LHCN-M2 (cell line): ENCODE results near the gene BEST2. TPM values are rescaled to one million over a fixed set of nuclear protein-coding genes. Genes with fewer than 3 reads are reported as not detected.

ENCODE experiments used
- DNase-seq: peaks from one replicate; pipeline ENCODE4 v3.0.0-alpha.2; 2012; ENCODE audit warnings: low read depth
- total RNA-seq: library from RNA; depleted of rRNA; stranded (reverse); fragments of >200 nt; gene quantifications from 2 replicates; pipeline ENCODE4 v1.2.3, GENCODE V29; 2014

Gene BEST2
- total RNA-seq, 1 experiment from 2014 or later = 0.98 TPM

DNA sequence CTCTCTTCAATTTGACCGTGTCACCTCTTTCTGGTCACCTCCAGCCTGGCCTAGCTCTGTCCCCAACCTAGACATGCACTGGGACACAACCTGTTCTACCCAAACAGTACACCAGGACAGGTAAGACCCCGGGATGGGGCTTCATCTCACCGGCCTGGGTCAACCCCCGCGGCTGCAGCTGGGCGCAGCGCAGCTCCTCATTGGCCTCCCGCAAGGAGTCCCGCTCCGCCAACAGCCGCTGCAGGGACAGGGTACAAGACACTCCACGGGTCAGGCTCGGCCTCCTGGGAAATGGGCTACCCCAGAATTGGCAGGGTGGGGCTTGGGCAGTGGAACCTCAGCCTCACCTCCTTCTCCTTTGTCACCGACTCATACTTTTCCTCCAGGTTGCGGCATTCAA is 16.1 kb downstream of the BEST2 start:
- DNase-seq = no peak

DNA sequence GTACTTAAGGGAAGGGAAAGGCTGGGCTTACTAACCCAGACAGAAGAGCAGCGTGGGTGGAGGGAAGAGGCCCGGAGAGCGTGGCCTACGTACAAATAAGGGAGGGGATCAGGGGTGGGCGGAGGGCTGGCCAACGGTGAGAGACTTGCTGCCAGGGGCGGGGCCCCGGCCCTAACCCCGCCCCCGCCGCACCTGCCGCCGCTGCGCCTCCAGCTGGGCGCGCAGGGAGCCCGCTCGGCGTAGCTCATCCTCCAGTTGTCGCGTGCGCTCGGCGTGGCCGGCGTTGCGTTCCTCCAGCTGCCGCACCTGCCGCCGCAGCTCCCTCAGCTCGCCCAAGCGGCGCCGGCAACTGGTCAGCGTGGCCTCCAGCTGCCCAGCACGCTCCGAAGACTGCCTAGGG is 18.1 kb downstream of the BEST2 start:
- no peak for DNase-seq

DNA sequence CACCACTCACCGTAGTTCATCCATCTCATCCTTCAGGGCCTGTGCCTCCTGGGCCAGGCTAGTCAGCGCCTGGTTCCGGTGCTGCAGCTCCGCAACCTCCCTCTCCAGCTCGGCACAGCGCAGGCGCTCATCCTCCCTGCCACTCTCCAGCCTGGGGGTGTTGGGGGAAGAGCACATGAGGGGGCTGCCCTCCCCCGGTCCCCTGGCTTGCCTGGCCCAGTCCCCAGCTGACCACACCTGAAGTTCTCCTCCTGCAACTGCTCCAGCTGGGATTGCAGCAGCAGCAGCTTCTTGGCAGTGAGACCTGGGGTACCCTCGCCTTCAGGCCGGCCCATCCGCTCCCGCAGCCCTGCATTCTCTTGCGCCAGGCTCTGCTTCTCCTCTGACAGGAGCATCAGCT is 19.3 kb downstream of the BEST2 start:
- DNase-seq = no peak

DNA sequence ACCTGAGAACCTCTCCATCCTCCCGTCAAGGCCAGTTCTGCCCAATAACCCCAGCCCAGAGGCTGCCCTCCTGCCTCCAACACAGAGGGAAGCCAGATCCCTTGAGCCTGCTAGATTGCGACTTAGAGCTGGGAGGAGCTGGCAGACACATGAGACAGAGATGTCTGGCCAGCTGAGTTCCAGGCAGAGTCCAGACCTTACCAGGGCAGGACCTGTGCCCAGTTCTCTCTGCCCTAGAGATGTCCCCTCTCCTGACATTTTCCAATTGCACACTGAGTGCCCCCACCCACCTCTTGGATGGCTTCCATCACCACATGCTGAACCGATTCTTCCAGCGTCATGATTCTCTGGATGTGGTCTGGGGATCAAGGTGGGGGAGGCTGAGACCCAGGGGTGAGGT is 20.7 kb downstream of the BEST2 start:
- DNase-seq = no peak

- DNase-seq = peak; percentile 75
Measured at GRCh38 chr19:12773571-12773970, 22.0 kb downstream of the BEST2 start.

DNA sequence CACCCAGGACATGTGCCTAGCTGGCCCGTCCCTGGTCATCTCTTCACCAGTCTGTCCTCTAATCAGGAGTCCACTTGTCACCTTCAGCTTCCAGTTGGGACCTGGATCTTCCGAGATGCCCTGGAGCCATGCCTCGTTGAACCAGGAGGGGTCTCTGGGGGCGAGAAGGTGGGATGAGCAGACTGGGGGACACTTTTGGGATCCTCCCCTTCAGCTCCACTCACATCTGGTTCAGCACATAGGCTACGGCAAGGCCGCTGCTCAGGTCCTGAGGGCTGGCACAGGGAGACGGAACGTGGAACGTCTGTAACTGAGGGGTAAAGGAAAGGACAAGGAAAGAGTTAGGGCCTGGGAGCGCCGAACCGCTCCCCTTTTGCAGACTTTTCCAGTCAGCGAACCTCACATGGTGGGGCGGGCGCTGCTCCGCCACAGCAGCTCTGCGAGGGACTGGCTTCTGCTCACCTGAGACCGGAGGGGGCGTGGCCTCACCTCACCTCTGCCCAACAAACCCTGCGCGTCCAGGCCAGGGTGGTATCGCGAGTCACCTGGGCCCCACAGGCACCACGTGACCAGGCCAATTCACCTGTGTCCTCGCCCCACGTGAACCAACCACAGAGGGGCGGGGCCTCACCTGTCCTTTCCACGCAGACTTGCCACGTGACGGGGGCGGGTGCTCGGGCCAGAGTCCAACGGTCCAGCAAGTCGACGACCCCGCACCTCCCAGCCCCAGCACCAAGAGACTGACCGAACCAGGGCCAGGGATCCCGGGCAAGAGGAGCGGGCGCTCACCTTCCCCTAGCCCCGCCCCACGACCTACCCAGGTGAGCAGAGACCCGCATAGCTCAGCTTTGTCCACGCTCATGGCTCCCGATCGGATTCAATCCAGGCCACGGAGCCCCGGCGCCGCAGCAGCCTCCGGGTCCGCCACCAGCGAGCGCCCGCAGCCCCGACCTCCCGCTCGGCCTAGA is 23.3 kb downstream of the BEST2 start, which contains the start of gene HOOK2:
Gene HOOK2, minus strand, starts transcription at position 965 of the 968 bp plus-strand sequence. Its CDS starts 103 bp downstream, at position 862.
- DNase-seq = no peak

GRCh38 chr19:12777217-12778016 is 25.8 kb downstream of the BEST2 start:
- peak; percentile 73 for DNase-seq

GRCh38 chr19:12778017-12778904 is 26.7 kb downstream of the BEST2 start:
- peak; percentile 84 for DNase-seq

- no peak for DNase-seq
Measured at GRCh38 chr19:12778905-12779161, 27.2 kb downstream of the BEST2 start.

GRCh38 chr19:12779162-12779993 is 27.8 kb downstream of the BEST2 start:
- DNase-seq = peak; percentile 79

- DNase-seq = no peak
Measured at GRCh38 chr19:12782174-12782423, 30.5 kb downstream of the BEST2 start.

GRCh38 chr19:12782424-12783290 is 31.1 kb downstream of the BEST2 start:
- DNase-seq = peak; percentile 76

DNA sequence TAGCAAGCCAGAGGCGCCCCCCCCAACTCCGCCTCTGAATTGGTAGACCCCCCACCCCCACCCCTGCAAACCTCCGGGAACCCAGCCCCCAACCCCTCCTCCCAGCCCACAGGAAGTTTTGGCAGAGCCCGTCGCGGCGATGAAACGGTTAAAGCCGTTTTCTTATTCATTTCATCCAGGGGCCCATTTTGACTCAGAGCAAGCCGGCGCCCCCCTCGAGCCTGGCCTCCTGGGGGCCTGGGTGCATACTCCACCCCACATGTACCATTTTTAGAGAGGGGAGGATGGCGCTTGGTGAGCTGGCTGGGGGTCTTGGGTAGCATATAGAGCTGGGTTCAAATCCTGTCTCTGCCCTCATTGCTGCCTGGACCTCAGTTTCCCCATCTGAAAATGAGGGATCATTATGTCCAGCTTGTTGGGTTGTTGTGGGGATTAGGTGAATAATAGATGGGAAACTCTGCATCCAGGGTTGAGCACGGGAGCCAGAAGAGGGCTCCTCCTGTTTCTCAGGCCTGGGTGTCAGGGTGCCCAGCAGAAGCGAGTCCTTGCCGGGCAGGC is 31.8 kb downstream of the BEST2 start:
- no peak for DNase-seq

DNA sequence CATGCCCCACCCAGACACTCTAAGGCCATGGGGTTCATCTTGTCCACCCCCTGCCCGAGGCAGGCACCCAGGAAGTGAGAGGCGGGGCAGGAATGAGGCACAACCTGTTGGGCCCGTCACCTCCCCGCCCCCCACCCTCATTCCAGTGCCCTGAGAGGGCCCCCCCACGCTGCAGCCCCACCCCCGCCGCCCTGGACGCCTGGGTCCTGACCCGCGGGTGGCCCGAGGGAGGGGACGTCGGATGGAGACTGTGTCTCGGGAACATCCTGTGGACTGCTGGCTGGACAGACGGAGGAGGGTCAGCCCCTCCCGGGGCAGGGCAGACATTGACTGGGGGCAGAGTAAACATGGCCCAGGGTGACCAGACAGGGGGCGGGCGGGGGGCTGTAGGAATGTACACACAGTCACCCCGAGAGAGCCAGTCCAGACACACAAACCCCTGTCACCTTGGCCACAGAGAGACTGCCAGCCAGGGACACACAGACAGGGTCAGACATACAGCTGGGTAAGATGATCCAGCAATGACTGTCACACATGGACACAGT is 32.3 kb downstream of the BEST2 start:
- no peak for DNase-seq

DNA sequence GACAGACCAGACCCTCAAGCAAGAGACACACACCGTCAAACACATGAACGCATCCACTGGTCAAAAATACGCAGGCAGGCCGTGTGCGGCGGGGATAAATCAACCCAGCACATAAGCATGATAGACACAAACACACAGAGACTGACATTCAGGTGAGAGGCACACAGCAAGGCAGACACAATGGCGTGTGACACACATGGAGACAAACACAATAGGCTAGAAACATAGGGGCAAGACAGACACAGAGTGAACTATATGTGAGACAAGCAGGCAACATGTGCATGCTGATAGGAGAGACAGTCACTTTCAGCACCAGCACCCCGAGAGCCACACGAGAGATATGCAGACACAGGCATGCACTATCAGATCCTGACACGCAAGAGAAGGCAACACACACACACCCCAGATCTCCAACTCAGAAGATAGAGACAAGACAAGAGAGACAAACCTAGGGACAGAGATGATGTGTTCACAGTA is 32.8 kb downstream of the BEST2 start:
- DNase-seq = no peak

DNA sequence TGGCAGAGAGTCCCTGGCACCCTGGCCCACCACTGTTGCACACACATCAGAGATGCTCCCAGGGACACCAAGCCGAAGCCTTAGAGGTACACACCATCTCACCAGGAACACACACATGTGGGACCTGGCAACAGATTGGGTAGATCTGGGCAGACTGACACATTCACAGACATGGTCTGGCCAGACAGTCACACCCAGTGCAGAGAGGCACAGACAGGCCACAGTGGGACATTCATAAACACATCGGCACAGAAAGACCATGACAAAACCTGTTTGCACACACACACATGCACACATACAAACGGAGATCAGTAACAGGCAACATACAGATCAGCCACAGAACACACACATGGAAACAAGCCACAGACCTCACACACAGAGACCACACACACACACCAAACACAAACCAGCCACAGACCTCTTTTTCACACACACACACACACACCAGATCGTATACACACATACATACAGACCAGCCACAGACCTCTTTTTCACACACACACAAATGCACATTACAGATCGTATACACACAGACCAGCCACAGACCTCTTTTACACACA is 33.4 kb downstream of the BEST2 start:
- DNase-seq = no peak

DNA sequence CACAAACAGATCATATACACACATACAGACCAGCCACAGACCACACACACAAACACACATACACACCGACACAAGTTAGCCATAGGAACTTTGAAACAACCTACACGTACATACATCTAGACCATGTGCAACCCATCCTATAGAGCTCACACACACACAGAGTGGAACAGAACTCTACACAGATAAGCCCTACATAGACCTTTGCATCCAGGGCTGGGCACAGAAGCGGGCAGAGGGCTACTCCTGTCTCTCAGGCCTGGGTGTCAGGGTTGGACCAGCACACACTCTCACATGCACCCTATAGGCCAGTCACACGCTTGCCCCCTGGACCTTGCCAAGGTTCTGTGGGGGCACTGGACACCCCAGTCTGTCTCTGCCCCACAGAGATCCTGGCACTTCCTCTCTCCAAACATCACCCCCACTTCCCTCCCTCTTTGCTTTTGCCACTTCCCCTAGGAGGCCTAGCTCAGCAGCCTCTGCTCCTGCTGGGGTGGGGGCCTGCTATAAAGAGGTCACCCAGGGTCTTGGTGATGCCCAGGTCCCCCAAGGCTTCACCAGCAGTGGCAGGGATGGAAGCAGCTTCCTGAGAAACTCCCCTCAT is 33.9 kb downstream of the BEST2 start:
- DNase-seq = no peak

- DNase-seq = peak; percentile 44
Measured at GRCh38 chr19:12786141-12786870, 34.7 kb downstream of the BEST2 start.
